GM11168 (cell line): ENCODE data around the gene WDR3.

Experiments
- in situ Hi-C: fragments of 300-500 bp; cut with MboI; formaldehyde crosslinking; loops from one replicate; pipeline ENCODE4 v1.12.0; 2022; ENCODE audit warnings: low sequenced_read_pairs; ENCODE audit not compliant: unreplicated experiment

The WDR3 gene

GRCh38 chr1:117932576-117932975, 3.0 kb downstream of the WDR3 start:
- in situ Hi-C loops = no loop called here

GRCh38 chr1:117933769-117934168, 4.2 kb downstream of the WDR3 start:
- in situ Hi-C loops = no loop called here

DNA sequence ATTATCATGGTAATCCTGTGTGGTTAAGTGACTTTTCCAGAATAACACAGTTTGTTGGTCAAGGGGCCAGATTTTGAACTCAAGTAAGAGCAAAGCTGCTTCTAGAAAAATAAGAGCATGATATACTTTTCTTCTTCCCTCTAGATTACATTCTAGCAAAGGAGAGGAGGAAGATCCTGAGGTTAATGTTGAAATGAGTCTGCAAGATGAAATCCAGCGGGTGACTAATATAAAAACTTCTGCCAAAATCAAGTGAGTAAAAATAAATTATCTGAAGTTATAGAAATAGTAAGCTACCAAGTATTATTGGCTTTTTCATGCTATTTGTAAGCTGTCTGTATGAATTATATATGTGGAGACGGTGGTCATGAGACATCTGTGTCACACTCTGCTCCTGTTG, 12.8 kb downstream of the WDR3 start:
- in situ Hi-C loops = no loop called here

DNA sequence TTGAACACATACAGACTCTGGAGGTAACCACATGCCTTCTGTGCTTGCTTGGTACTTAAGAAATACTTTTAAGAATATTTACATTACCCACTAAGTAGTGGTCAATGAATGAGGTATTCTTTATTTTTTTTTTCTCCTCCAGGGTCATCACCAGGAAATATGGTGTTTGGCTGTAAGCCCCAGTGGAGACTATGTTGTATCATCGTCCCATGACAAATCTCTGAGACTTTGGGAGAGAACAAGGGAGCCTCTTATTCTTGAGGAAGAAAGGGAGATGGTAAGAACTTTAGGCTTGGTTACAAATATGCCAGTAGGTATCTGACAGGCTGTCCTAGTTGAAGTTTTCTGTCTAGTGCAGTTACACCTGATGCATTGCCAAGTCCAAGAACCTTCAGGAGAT, 22.8 kb downstream of the WDR3 start:
- in situ Hi-C loops = no loop called here

GRCh38 chr1:117959364-117959763, 29.8 kb downstream of the WDR3 start:
- in situ Hi-C loops = no loop called here

DNA sequence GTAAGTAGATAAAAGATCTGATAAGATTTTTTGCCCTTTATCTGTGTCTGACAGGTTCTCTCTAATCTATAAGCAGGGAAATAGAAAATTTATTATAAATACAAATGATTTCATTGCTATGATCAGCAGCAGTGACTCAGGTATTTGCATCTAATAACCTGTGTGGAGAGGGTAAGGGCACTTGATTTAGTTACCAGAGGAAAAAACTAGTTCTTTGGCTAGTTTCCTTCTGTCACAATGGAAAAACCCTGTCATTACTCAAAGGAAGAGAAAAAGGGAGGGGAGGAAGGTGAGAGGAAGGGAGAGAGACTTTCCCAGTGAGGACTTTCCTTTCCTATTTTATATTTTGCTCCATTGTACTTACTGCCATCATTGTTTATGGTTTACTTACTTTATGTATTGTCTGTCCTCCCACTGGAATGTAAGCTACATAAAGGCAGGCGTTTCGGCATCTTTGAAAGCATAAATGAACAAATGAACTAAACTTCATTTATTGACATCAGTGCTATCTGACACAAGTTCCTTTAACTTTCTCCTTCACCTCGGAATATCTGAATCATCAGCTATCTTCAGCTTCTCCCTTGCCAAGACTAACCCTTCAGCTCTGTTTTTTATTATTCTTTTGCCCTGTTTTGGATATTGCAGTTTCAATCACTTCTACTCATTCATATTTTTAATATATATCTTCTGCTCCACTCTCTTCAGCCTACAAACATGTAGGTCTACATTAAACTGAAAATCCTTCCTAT, 34.9 kb downstream of the WDR3 start:
- in situ Hi-C loops = no loop called here

DNA sequence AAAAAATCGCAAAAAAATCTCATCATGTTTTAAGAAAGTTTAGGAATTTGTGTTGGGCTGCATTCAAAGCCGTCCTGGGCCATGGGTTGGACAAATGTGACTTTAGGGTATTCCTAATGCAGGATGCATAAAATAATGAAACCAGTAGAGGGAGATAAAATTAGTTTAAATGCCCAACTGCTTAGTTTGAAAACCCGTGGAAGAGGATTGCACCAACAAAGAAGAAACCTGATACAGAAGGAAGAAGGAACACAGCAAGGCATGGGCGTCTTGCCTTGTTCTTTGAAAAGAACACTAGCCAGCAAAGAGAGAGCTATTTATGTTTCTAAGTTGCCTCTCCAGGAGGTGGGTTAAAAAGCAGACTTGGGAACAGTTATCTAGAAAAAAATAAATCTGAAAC, 37.9 kb downstream of the WDR3 start:
- in situ Hi-C loops = no loop called here

DNA sequence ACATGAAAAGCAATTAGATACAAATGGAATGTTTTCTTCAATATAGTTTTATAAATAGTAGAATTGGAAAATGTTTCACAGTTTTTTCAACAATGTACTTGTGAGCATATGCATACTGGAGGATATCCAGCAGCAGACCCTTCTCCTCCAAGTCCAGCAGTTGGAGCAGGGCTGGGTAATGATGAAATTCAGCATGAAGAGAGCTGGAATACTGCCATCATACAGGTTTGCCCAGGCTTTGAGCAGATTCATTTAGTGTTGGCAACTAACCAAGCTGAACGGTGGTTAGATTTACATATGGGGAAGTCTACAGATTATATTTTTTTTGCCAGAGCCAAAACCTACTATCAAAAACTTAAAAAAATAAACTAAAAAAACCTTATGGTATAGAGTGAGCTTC, 38.3 kb downstream of the WDR3 start:
- in situ Hi-C loops = no loop called here

- in situ Hi-C loops = no loop called here
Observed at GRCh38 chr1:117970252-117970651, 40.7 kb downstream of the WDR3 start.

DNA sequence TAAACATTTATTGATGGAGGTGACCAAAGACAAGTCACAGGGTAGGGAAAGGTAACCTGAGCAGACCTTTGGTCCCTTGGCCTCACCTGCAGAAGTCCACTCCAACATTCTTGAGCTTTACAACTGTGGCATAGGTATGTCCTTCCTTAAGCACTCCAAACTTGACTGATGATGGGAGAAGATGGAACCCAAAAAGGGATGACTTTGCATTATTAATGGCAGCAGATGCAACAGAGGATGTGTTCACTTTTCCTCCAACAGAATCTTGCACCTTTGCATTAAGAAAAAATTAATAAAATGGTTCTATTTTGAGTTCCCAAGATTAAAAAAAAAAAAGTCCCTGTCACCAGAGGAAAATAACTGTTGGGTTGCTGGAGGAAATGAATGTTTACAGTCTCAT, 42.2 kb downstream of the WDR3 start:
- in situ Hi-C loops = no loop called here

DNA sequence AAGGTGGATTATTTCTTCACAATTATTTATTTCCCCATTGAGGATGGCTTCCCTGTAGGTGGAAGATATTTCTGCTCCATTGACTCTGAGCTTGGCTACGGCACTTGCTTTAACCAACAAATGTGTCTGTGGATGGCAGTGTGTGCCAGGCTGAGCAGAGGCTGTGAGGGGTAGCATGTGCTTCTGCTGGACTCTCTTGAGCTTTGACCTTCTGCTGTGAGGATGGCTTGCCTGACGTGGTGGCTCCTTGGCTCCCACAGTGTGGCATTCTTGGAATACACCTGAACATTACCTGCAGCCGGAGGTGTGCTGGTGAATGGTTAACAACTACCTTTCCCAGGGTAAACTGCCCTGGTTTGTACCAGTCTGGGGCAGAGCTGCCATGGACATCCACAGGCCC, 46.8 kb downstream of the WDR3 start:
- in situ Hi-C loops = no loop called here

- in situ Hi-C loops = no loop called here
Observed at GRCh38 chr1:117981455-117982192, 52.1 kb downstream of the WDR3 start.

- in situ Hi-C loops = no loop called here
Observed at GRCh38 chr1:117985239-117985638, 55.7 kb downstream of the WDR3 start.

DNA sequence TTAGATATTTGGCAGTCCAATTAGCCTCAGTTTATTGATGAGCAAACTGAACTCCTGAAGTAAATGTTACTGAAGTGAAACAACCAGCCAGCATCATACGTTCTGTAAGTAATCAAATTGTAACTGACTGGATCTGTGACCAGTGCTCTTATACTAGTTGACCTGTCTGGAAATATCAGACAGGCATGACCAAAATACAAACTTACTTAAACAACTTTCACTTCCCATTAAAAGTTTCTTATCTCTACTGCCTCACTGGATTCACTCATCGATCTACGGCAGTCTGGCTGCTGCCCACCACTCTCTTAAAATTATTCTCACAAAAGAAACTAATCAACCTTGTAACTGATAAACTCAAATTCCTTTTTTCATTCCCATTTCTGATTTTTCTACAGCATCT, 56.4 kb downstream of the WDR3 start:
- in situ Hi-C loops = no loop called here

GRCh38 chr1:118004312-118004711, 74.8 kb downstream of the WDR3 start:
- in situ Hi-C loops = no loop called here

DNA sequence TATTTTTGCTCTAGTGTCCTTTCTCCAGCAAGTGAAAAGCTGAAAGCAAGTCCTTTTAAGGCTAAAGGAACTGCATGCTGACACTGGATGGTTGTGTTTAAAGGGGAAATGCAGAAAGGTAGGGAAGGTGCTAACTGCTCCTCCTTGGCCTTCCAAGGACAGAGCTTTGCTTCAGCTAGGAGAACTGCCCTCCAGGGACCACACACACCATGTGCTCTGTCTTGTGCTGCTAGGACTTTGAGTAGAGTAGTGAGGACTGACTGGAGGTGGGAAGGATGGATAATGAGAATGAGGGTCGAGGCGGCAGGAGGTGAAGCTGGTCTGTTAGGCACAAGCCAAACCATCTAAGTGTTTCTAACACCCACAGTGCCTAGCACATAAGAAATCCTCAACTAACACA, 77.9 kb downstream of the WDR3 start:
- in situ Hi-C loops = no loop called here

DNA sequence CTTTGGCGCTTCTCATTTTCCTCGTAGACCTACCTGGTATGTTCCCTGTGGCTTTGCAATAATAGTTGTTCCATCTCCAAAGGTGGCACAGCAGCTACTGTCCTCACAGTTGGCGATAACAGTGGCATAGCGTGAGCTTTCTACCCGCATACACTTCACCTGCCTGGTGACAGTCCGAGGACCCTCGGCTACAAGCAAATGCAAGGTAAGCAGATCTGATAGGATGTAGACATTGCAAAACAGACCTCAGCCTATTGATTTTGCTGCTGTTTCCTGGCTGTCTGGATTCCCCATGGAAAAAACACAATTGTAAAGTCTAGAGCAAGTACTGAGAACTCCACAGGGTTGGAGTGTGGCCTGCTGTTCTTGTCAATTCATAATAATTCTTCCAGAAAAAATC, 78.5 kb downstream of the WDR3 start:
- in situ Hi-C loops = no loop called here

- in situ Hi-C loops = no loop called here
Observed at GRCh38 chr1:118012515-118013124, 83.1 kb downstream of the WDR3 start.

GRCh38 chr1:118013336-118013735, 83.8 kb downstream of the WDR3 start:
- in situ Hi-C loops = no loop called here

- in situ Hi-C loops = no loop called here
Observed at GRCh38 chr1:118013938-118014337, 84.4 kb downstream of the WDR3 start.
